ENCODE results near the gene ATP6V1E1. TPM values are rescaled to one million over a fixed set of nuclear protein-coding genes. Genes with fewer than 3 reads are reported as not detected.

Gene ATP6V1E1
- total and polyA plus RNA-seq, 2 experiments from 2014 or later: 75.2 to 113 TPM

GRCh38 chr22:17549655-17550054 is 78.9 kb downstream of the ATP6V1E1 start:
- Histone ChIP-seq H3K4me3 (no peak overlapping the region), H3K27me3 (no peaks in the 10 kb centered on the region), H3K4me1 (ENCODE audit: low read depth) (no peaks in the 10 kb centered on the region), H3K36me3 (peaks cover 46% of the 10 kb centered on the region), H3K27ac (no peak overlapping the region), H3K9me3 (ENCODE audit: low read depth) (no peaks in the 10 kb centered on the region)
- TF ChIP-seq CTCF (IDR thresholded peaks at IDR 0.05; ENCODE audit: low read depth, low read length): no peak
- DNase-seq (ENCODE audit: low read depth in 1 of 2, low spot score in 1 of 2): no peak

GRCh38 chr22:17549183-17549582 is 79.4 kb downstream of the ATP6V1E1 start:
- no peaks in the 10 kb centered on the region for H3K27me3 ChIP-seq
- no peak for DNase-seq (ENCODE audit: low read depth in 1 of 2, low spot score in 1 of 2)
- no peaks in the 10 kb centered on the region for H3K9me3 ChIP-seq (ENCODE audit: low read depth)
- no peaks in the 10 kb centered on the region for H3K4me1 ChIP-seq (ENCODE audit: low read depth)
- no peak overlapping the region for H3K27ac ChIP-seq
- peaks cover 42% of the 10 kb centered on the region for H3K36me3 ChIP-seq
- TF ChIP-seq CTCF (IDR thresholded peaks at IDR 0.05; ENCODE audit: low read depth, low read length): no peak
- no peak overlapping the region for H3K4me3 ChIP-seq

GRCh38 chr22:17548756-17549035 is 79.9 kb downstream of the ATP6V1E1 start:
- H3K36me3 ChIP-seq: peaks cover 40% of the 10 kb centered on the region

GRCh38 chr22:17548010-17548755 is 80.4 kb downstream of the ATP6V1E1 start:
- Histone ChIP-seq H3K4me1 (ENCODE audit: low read depth) (no peaks in the 10 kb centered on the region), H3K36me3 (peaks cover 40% of the 10 kb centered on the region), H3K9me3 (ENCODE audit: low read depth) (no peaks in the 10 kb centered on the region), H3K4me3 (no peak overlapping the region), H3K27ac (no peak overlapping the region), H3K27me3 (no peaks in the 10 kb centered on the region)
- no peak for DNase-seq (ENCODE audit: low read depth in 1 of 2, low spot score in 1 of 2)
- no peak for TF ChIP-seq CTCF (IDR thresholded peaks at IDR 0.05; ENCODE audit: low read depth, low read length)

More at GRCh38 chr22:17548756-17549035, 79.9 kb downstream of the ATP6V1E1 start:
- no peak for DNase-seq (ENCODE audit: low read depth in 1 of 2, low spot score in 1 of 2)
- TF ChIP-seq CTCF (IDR thresholded peaks at IDR 0.05; ENCODE audit: low read depth, low read length): no peak
- no peaks in the 10 kb centered on the region for H3K4me1 ChIP-seq (ENCODE audit: low read depth)
- no peak overlapping the region for H3K4me3 ChIP-seq
- no peaks in the 10 kb centered on the region for H3K9me3 ChIP-seq (ENCODE audit: low read depth)
- no peaks in the 10 kb centered on the region for H3K27me3 ChIP-seq
- H3K27ac ChIP-seq: no peak overlapping the region

- Histone ChIP-seq H3K36me3 (peaks cover 54% of the 10 kb centered on the region), H3K27ac (no peak overlapping the region), H3K27me3 (no peaks in the 10 kb centered on the region), H3K4me1 (ENCODE audit: low read depth) (no peaks in the 10 kb centered on the region), H3K4me3 (no peak overlapping the region), H3K9me3 (ENCODE audit: low read depth) (no peaks in the 10 kb centered on the region)
- TF ChIP-seq CTCF (IDR thresholded peaks at IDR 0.05; ENCODE audit: low read depth, low read length): no peak
- no peak for DNase-seq (ENCODE audit: low read depth in 1 of 2, low spot score in 1 of 2)
These were observed 86.1 kb downstream of the ATP6V1E1 start for GRCh38 chr22:17542452-17542851.

Other genes starting within 250 kb of the ATP6V1E1 start
- 0.14 and 0.60 TPM in 2 replicates for gene SLC25A18, start 65.3 kb downstream of the ATP6V1E1 start, total RNA-seq
- gene SLC25A18, start 65.3 kb downstream of the ATP6V1E1 start, polyA plus RNA-seq: 0.27 and 0.59 TPM in 2 replicates
- 54.5 and 61.5 TPM in 2 replicates for gene BCL2L13, start 10.0 kb upstream of the ATP6V1E1 start, total RNA-seq
- gene BCL2L13, start 10.0 kb upstream of the ATP6V1E1 start, polyA plus RNA-seq: 35.3 and 37.5 TPM in 2 replicates
- 36.0 and 57.7 TPM in 2 replicates for gene BID, start 145.7 kb upstream of the ATP6V1E1 start, total RNA-seq
- 30.8 and 40.8 TPM in 2 replicates for gene BID, start 145.7 kb upstream of the ATP6V1E1 start, polyA plus RNA-seq